Right atrium auricular region (tissue), 2 donors: Measurements from ENCODE around the gene PPP1R11. TPM values are rescaled to one million over a fixed set of nuclear protein-coding genes. Genes with fewer than 3 reads are reported as not detected.
A peak's percentile ranks its signal among the peaks of the same experiment; 100 is the strongest.

Experiments
- DNase-seq: peaks from one replicate; pipeline ENCODE4 v3.0.0-alpha.2; 2019; ENCODE audit warnings: low spot score
- H3K27ac ChIP-seq, 2 donors: fragments of 200-600 bp; sonication (generic); 1 replicate in 1 of 2; 2 replicates in 1 of 2; pipeline ENCODE4 v1.5.1; 2016 to 2019
- H3K27me3 ChIP-seq, 2 donors: fragments of 200-600 bp; sonication (generic); one replicate each; pipeline versions ENCODE4 v1.5.1 to v1.6.0; 2017 to 2019
- H3K36me3 ChIP-seq: fragments of 200-600 bp; sonication (generic); one replicate; pipeline ENCODE4 v1.5.1; 2016
- H3K4me1 ChIP-seq, 2 donors: fragments of 200-600 bp; sonication (generic); one replicate each; pipeline versions ENCODE4 v1.5.1 to v1.6.0; 2017 to 2019
- H3K4me3 ChIP-seq, 2 donors: fragments of 200-600 bp; sonication (generic); 1 replicate in 1 of 2; 2 replicates in 1 of 2; pipeline ENCODE4 v1.5.1; 2017 to 2019; ENCODE audit warnings: mild to moderate bottlenecking in 1 of 2, moderate library complexity in 1 of 2
- H3K9me3 ChIP-seq, 2 donors: fragments of 200-600 bp; sonication (generic); one replicate each; pipeline ENCODE4 v1.5.1; 2019
- total RNA-seq, 2 donors: library from RNA; depleted of rRNA; stranded (reverse); fragments of >200 nt; gene quantifications; one replicate each; pipeline ENCODE4 v1.1.0, GENCODE V29; 2016
- TF ChIP-seq, protein P1 (sequence below), 2 donors: fragments of 200-600 bp; sonication (generic); IDR thresholded peaks; one replicate each; pipeline ENCODE4 v1.5.1; 2019; ENCODE audit warnings: antibody characterized with exemption in 2 of 2

The PPP1R11 gene
- total RNA-seq, 2 donors from 2014 or later, result 48.2 to 55.7 TPM

DNA sequence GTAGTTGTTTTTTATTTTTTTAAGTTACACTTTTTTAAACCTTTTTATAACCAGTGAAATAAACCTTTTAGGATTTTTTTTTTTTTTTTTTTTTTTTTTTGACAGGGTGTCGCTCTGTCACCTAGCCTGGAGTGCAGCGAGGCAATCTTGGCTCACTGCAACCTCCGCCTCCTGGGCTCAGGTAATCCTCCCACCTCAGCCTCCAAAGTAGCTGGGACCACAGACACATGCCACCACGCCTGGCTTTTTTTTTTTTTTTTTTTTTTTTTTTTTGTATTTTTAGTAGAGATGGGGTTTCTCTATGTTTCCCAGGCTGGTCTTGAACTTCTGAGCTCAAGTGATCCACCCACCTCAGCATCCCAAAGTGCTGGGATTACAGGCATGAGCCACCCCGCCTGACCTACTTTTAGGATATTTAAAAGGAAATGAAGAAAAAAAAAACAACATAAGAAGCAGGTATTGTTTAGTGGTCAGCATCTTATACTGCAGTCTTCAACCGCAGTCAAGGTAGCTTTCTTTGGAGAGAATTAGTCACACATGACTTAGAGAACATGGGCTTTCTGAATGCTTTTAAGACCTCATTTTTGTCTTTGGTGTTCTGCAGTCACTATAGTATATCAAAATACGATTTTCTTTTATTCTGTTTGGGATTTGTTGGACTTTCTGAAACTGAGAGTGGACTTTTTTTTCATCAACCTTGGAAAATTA, 4.4 kb upstream of the PPP1R11 start:
- TF ChIP-seq, protein P1, sequence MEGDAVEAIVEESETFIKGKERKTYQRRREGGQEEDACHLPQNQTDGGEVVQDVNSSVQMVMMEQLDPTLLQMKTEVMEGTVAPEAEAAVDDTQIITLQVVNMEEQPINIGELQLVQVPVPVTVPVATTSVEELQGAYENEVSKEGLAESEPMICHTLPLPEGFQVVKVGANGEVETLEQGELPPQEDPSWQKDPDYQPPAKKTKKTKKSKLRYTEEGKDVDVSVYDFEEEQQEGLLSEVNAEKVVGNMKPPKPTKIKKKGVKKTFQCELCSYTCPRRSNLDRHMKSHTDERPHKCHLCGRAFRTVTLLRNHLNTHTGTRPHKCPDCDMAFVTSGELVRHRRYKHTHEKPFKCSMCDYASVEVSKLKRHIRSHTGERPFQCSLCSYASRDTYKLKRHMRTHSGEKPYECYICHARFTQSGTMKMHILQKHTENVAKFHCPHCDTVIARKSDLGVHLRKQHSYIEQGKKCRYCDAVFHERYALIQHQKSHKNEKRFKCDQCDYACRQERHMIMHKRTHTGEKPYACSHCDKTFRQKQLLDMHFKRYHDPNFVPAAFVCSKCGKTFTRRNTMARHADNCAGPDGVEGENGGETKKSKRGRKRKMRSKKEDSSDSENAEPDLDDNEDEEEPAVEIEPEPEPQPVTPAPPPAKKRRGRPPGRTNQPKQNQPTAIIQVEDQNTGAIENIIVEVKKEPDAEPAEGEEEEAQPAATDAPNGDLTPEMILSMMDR (IDR thresholded peaks at IDR 0.05), result no peak
- Histone ChIP-seq H3K36me3 (no peaks in the 10 kb centered on the region), H3K4me1 (peaks cover 0 to 29% of the 10 kb centered on the region in 2 donors), H3K9me3 (no peaks in the 10 kb centered on the region), H3K4me3 (no peak overlapping the region), H3K27ac (peak overlapping the region in 1 of 2 donors; percentile 93), H3K27me3 (no peaks in the 10 kb centered on the region)
- no peak for DNase-seq

DNA sequence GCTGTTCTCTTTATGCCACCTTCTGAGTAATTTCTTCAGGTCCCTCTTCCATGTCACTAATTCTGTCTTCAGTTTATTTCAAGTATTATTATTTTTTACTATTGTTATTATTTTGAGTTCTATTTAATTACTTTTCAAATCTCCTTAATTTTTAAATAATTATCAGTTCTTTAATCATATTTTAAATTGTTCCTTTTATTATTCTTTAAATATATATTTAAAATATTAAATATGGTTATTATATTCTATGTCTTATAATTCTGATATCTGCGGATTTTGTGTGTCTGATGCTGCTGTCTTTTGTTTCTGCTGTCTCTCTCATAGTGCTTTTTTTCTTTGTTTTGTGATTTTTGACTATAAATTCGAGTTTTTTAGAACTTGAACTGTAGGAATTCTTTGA, 3.7 kb upstream of the PPP1R11 start:
- TF ChIP-seq, protein P1 (IDR thresholded peaks at IDR 0.05), result no peak

DNA sequence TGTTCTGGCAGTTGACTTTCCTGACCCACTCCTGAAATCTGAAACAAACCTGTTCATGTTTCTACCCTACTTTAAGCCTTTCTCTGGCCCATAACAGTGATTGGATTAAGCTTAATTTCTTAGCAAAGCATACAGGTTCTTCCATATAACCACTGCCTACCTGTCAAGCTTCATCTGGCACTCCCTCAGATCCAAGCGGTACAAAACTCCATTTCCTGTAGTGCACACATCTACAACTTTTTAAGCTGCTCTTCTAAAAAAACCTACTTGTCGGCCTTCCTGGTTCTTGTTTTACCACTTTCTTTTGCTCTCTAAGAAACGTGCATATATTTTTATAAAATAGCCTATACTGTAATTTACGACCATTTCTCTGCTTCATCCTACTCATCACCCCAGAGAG, 916 bp upstream of the PPP1R11 start:
- TF ChIP-seq, protein P1 (IDR thresholded peaks at IDR 0.05), result no peak
- Histone ChIP-seq H3K27ac (peak overlapping the region; percentile 90 to 95), H3K9me3 (no peaks in the 10 kb centered on the region), H3K4me1 (peaks cover 0 to 25% of the 10 kb centered on the region in 2 donors), H3K36me3 (peaks cover 12% of the 10 kb centered on the region), H3K4me3 (peak overlapping the region; percentile 60 to 71), H3K27me3 (no peaks in the 10 kb centered on the region)
- DNase-seq, result no peak

More for the DNA sequence above, 3.7 kb upstream of the PPP1R11 start:
- Histone ChIP-seq H3K27me3 (no peaks in the 10 kb centered on the region), H3K27ac (no peak overlapping the region), H3K4me1 (peaks cover 0 to 33% of the 10 kb centered on the region in 2 donors), H3K9me3 (no peaks in the 10 kb centered on the region), H3K36me3 (no peaks in the 10 kb centered on the region), H3K4me3 (no peak overlapping the region)
- no peak for DNase-seq

DNA sequence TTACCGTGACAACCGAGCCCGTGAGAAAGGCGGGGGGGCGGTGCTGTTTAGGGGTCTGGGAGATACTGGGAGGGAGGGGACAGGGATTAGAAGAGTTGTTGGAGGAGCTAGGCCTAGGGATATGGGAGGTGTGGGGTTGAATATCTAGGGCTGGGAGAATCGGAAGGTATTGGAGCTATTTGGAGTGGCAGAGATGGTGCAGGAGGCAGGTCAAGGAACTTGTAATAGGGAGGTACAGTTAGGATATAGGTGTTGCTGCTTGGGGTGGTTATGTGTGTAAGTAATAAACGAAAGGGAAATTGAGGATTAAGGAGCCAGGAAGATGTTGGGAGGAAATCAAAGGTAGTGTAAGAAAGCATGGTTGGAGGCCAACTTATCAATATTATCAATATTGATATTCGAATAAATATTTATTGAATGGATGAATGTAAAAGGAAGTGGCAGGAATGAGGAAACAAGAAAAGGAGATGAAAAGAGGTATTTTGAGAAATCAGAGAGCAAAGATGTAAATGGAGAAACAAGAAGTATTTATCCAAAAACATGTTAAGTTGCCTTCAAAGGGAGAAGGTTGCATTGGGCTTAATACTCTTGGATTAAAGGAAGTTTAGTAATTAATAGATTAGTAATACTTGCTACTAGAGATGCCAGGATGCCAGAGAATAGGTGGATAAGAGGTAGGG, 602 bp downstream of the PPP1R11 start:
- Histone ChIP-seq H3K9me3 (no peaks in the 10 kb centered on the region), H3K27me3 (peaks cover 0 to 5% of the 10 kb centered on the region in 2 donors), H3K4me1 (peaks cover 0 to 24% of the 10 kb centered on the region in 2 donors), H3K4me3 (peak overlapping the region; percentile 60 to 71), H3K27ac (peak overlapping the region; percentile 90 to 95), H3K36me3 (peaks cover 12% of the 10 kb centered on the region)
- no peak for DNase-seq
- TF ChIP-seq, protein P1 (IDR thresholded peaks at IDR 0.05), result no peak

DNA sequence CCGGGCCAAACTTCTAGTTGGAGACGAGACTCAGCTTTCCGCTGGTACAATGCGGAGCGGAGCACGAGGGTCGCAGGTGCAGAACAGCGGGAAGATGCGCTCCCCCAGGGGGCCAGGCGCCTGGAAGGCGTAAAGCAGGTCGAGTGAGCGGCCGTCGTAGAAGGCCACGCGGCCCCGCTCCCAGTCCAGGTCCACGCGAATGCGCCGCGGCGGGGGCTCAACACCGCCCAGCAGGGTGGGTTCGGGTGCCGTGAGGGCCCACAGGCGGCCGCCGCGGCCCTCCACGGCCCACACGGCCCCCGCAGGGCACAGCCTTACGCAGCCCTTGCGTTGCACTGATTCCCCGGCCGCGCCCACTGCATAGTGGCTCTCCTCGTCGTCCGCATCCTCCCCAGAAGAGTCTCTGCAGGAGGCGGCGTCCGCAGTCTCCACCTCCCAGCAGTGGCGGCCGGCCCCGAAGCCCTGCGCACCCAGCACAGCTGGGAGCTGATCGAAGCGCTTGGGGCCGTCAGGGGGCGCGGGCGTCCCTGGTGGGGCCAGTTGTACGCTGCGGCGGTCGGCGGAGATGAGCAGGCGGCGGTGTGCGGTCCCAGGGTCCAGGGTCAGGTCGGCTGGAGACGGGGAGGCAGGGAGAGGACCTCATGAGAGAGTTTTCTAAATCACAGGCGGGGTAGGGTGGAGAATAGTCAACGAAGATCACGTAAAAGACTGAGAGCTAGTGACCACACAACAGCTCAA, 4.3 kb downstream of the PPP1R11 start:
- peaks cover 12% of the 10 kb centered on the region for H3K36me3 ChIP-seq
- TF ChIP-seq, protein P1 (IDR thresholded peaks at IDR 0.05), result no peak
- no peak for DNase-seq
- no peaks in the 10 kb centered on the region for H3K9me3 ChIP-seq
- H3K27me3 ChIP-seq, result peaks cover 18 to 19% of the 10 kb centered on the region in 2 donors
- H3K4me3 ChIP-seq, result peak overlapping the region in 1 of 2 donors; percentile 31
- H3K4me1 ChIP-seq, result peaks cover 0 to 33% of the 10 kb centered on the region in 2 donors
- H3K27ac ChIP-seq, result no peak overlapping the region
